ENCODE measurements around the gene SCN3A. TPM values are rescaled to one million over a fixed set of nuclear protein-coding genes. Genes with fewer than 3 reads are reported as not detected.

Gene SCN3A
- total RNA-seq, 1 experiment from 2014 or later, result 0.07 TPM

- Histone ChIP-seq H3K9ac (ENCODE audit: low read length) (no peak overlapping the region), H3K36me3 (ENCODE audit: low read depth, low read length) (no peaks in the 10 kb centered on the region), H3K4me3 (ENCODE audit: low read length) (no peak overlapping the region), H3K4me1 (ENCODE audit: insufficient read depth, low read length) (peaks cover 7% of the 10 kb centered on the region), H3K9me3 (ENCODE audit: low read length) (no peaks in the 10 kb centered on the region), H3K27ac (ENCODE audit: low read length) (no peak overlapping the region), H3K9me2 (replicated peaks; ENCODE audit: low read length) (no peaks in the 10 kb centered on the region), H3F3A (ENCODE audit: low read length, unreplicated experiment) (no peaks in the 10 kb centered on the region), H4K20me1 (ENCODE audit: low read length) (no peaks in the 10 kb centered on the region), H3K4me2 (ENCODE audit: low read length) (no peak overlapping the region), H3K27me3 (ENCODE audit: low read length) (no peaks in the 10 kb centered on the region), H2AFZ (ENCODE audit: low read length) (no peak overlapping the region), H3K79me2 (ENCODE audit: low read length) (no peaks in the 10 kb centered on the region)
- ATAC-seq (no peak), DNase-seq (no peak)
- no TSS peak for BruUV-seq (replicated peaks)
- POLR2A ChIA-PET (ENCODE audit: unreplicated experiment), result no interaction called here
- CTCF ChIA-PET, result no interaction called here
- TF ChIP-seq, protein P1, sequence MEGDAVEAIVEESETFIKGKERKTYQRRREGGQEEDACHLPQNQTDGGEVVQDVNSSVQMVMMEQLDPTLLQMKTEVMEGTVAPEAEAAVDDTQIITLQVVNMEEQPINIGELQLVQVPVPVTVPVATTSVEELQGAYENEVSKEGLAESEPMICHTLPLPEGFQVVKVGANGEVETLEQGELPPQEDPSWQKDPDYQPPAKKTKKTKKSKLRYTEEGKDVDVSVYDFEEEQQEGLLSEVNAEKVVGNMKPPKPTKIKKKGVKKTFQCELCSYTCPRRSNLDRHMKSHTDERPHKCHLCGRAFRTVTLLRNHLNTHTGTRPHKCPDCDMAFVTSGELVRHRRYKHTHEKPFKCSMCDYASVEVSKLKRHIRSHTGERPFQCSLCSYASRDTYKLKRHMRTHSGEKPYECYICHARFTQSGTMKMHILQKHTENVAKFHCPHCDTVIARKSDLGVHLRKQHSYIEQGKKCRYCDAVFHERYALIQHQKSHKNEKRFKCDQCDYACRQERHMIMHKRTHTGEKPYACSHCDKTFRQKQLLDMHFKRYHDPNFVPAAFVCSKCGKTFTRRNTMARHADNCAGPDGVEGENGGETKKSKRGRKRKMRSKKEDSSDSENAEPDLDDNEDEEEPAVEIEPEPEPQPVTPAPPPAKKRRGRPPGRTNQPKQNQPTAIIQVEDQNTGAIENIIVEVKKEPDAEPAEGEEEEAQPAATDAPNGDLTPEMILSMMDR (conservative IDR thresholded peaks at IDR 0.05; ENCODE audit: low read depth, low read length), result no peak
- intact Hi-C loops (cut with micrococcal nuclease), result no loop called here
Measured at GRCh38 chr2:165112133-165112573, 91.7 kb downstream of the SCN3A start.

DNA sequence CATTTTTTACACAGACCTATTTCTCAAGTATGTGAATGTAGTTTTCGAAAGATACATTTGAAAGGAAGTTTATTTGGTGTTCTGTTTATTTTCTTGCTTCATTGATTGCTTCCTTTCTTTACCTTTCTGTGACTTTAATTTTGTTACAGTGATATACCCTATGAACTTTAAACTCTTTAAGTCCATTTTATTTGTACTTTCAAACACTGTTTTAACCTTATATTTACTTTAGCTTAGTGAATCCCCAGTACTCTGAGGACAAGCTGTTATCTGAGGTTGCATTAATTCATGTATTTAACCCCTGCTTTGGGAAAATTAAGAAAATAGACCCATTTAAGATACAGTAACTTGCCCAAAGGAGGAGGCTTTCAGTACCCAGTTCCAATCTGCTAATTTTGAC, 93.5 kb downstream of the SCN3A start:
- no peak overlapping the region for H3K4me2 ChIP-seq (ENCODE audit: low read length)
- ATAC-seq, result no peak

DNA sequence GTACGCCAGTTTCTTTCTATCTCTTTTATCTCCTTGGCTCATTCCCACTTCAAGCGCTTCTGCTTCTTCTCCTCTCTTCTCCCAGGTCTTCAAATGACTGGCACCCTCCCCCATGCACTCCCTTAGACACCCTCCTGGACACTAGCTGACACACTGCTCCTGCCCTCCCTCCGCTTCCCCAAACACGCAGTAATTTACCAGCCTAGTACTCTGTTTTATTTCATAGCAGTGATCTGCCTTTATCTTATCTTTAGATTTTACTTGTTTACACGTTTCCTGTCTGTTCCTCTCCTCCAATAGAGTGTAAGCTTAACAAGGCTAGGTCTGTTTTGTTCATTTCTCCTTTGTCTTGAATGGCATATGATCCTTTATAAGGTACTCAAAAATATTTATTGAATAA, 93.9 kb downstream of the SCN3A start:
- H3K4me2 ChIP-seq (ENCODE audit: low read length), result no peak overlapping the region
- H3K79me2 ChIP-seq (ENCODE audit: low read length), result no peaks in the 10 kb centered on the region
- no peak overlapping the region for H2AFZ ChIP-seq (ENCODE audit: low read length)
- no peaks in the 10 kb centered on the region for H3K36me3 ChIP-seq (ENCODE audit: low read depth, low read length)
- CTCF ChIA-PET, result no interaction called here
- no peak overlapping the region for H3K27ac ChIP-seq (ENCODE audit: low read length)
- BruUV-seq (replicated peaks), result no TSS peak
- POLR2A ChIA-PET (ENCODE audit: unreplicated experiment), result no interaction called here
- DNase-seq (no peak), ATAC-seq (no peak)
- H3F3A ChIP-seq (ENCODE audit: low read length, unreplicated experiment), result no peaks in the 10 kb centered on the region
- intact Hi-C loops (cut with micrococcal nuclease), result no loop called here
- H3K4me3 ChIP-seq (ENCODE audit: low read length), result no peak overlapping the region
- no peaks in the 10 kb centered on the region for H3K9me2 ChIP-seq (replicated peaks; ENCODE audit: low read length)
- no peaks in the 10 kb centered on the region for H3K9me3 ChIP-seq (ENCODE audit: low read length)
- H3K4me1 ChIP-seq (ENCODE audit: insufficient read depth, low read length), result peaks cover 7% of the 10 kb centered on the region
- no peak for TF ChIP-seq EZH2phosphoT487 (IDR thresholded peaks at IDR 0.05; ENCODE audit: borderline replicate concordance, low read length)
- TF ChIP-seq, protein P1 (conservative IDR thresholded peaks at IDR 0.05; ENCODE audit: low read depth, low read length), result no peak
- no peak for TF ChIP-seq EZH2 (IDR thresholded peaks at IDR 0.05; ENCODE audit: low read length, unreplicated experiment)
- H4K20me1 ChIP-seq (ENCODE audit: low read length), result no peaks in the 10 kb centered on the region
- H3K27me3 ChIP-seq (ENCODE audit: low read length), result no peaks in the 10 kb centered on the region
- H3K9ac ChIP-seq (ENCODE audit: low read length), result no peak overlapping the region

More for the DNA sequence above, 93.5 kb downstream of the SCN3A start:
- H3K4me3 ChIP-seq (ENCODE audit: low read length), result no peak overlapping the region
- ChIA-PET CTCF (no interaction called here), POLR2A (ENCODE audit: unreplicated experiment) (no interaction called here)
- no peaks in the 10 kb centered on the region for H3K9me2 ChIP-seq (replicated peaks; ENCODE audit: low read length)
- H3K36me3 ChIP-seq (ENCODE audit: low read depth, low read length), result no peaks in the 10 kb centered on the region
- no peak overlapping the region for H3K9ac ChIP-seq (ENCODE audit: low read length)
- no peaks in the 10 kb centered on the region for H3K9me3 ChIP-seq (ENCODE audit: low read length)
- no peak for DNase-seq
- BruUV-seq (replicated peaks), result no TSS peak
- H2AFZ ChIP-seq (ENCODE audit: low read length), result no peak overlapping the region
- no peaks in the 10 kb centered on the region for H3K27me3 ChIP-seq (ENCODE audit: low read length)
- intact Hi-C loops (cut with micrococcal nuclease), result no loop called here
- peaks cover 7% of the 10 kb centered on the region for H3K4me1 ChIP-seq (ENCODE audit: insufficient read depth, low read length)
- H3K79me2 ChIP-seq (ENCODE audit: low read length), result no peaks in the 10 kb centered on the region
- H3F3A ChIP-seq (ENCODE audit: low read length, unreplicated experiment), result no peaks in the 10 kb centered on the region
- H3K27ac ChIP-seq (ENCODE audit: low read length), result no peak overlapping the region
- TF ChIP-seq EZH2phosphoT487 (IDR thresholded peaks at IDR 0.05; ENCODE audit: borderline replicate concordance, low read length) (no peak), EZH2 (IDR thresholded peaks at IDR 0.05; ENCODE audit: low read length, unreplicated experiment) (no peak)
- TF ChIP-seq, protein P1 (conservative IDR thresholded peaks at IDR 0.05; ENCODE audit: low read depth, low read length), result no peak
- no peaks in the 10 kb centered on the region for H4K20me1 ChIP-seq (ENCODE audit: low read length)
